ENCODE measurements around the gene SDF2L1.
"Not testable (repeated sequence)": the region's sequence is repeated elsewhere in the genome, so short reads cannot be mapped to it uniquely, and the experiment has no call there.

Gene SDF2L1, protein sequence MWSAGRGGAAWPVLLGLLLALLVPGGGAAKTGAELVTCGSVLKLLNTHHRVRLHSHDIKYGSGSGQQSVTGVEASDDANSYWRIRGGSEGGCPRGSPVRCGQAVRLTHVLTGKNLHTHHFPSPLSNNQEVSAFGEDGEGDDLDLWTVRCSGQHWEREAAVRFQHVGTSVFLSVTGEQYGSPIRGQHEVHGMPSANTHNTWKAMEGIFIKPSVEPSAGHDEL

DNA sequence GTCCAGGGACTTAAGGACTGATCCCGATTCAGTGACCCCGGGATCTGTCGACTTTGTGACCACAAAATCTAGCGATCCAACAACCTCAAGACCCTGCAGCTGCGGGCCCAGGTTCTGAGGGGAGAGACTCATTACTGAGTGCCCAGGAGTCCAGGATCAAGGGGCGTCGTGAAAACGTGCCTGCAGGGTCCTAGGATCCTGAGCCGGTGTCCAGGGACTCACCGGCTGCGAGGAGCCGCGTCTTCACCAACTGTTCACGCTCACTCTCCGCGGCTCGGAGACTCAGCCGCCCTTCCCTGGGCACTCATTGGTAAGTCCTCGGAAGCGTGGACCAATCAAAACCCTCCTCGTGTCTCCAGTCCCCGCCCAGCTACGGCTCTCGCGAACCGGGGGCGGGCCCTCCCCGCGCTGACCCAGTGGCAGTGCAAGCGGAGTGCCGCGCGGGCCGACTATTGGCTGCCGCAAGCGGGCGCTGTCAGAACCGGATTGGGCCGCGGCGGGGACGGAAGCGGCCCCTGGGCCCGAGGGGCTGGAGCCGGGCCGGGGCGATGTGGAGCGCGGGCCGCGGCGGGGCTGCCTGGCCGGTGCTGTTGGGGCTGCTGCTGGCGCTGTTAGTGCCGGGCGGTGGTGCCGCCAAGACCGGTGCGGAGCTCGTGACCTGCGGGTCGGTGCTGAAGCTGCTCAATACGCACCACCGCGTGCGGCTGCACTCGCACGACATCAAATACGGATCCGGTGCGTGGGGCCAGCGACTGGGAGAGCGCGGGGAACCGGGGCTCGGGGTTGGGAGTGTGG lies at the start of gene SDF2L1:
Gene SDF2L1, plus strand, starts transcription at position 514 of the 795 bp plus-strand sequence. Its CDS starts 35 bp downstream, at position 549.
- peak; percentile 99 for DNase-seq (ENCODE audit: low spot score)

DNA sequence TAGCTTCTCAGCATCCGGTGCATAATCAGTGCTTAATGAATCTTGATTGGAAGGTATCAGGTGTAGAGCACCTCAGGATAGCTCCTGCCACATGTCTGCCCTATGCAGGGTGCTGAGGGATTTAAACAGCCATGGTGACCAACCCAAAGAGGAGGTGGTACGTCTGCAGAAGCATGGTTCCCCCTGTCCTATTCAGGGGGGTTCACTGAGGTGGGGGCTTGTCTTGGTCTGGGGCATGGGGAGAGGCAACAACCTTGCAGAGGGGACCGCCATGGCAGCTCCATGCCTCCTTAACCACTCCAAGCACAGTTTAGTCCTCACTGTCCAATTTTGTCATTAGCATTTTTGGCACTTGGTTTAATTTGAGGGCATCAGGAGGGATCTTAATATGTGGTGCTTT lies 49.7 kb upstream of the SDF2L1 start:
- DNase-seq (ENCODE audit: low spot score): no peak

DNA sequence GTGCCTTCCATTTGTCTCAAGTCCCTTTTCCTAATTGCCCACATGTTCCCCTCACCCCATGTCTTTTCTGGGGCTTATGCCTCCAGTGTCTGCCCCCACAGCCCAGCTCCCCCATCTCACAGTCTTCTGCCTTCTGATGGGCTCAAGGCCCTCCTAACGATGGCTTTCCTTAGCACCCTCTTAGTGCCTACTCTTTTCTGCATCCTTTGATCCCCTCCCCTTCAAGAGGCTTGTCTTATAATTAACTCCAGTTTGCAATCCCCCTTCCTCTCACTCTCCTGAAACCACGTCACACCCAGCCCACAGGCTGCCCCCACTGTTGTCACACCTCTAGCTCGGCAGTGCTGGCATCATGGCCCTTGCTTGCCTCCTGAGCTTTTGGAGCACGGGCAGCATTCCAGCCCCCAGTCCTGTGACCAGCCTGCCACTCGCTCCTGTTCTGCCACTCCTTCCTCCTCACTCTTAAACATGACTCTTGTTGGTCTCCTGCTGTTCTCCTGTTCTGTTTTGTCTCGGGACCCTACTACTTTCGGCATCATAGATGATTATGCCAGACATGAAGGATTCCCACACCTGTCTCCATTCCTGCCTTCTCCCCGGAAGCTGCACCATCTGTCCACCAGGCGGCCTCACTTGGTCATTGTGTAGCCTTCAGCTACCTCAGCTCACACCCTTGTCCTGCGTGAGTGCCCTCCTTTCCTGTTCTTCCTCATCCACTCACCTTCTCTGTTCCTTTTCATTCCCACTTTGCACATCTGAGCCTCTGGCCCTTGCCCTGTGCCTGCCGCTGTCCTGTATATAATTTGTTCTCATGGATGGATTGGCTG lies 48.5 kb upstream of the SDF2L1 start:
- no peak for DNase-seq (ENCODE audit: low spot score)

DNA sequence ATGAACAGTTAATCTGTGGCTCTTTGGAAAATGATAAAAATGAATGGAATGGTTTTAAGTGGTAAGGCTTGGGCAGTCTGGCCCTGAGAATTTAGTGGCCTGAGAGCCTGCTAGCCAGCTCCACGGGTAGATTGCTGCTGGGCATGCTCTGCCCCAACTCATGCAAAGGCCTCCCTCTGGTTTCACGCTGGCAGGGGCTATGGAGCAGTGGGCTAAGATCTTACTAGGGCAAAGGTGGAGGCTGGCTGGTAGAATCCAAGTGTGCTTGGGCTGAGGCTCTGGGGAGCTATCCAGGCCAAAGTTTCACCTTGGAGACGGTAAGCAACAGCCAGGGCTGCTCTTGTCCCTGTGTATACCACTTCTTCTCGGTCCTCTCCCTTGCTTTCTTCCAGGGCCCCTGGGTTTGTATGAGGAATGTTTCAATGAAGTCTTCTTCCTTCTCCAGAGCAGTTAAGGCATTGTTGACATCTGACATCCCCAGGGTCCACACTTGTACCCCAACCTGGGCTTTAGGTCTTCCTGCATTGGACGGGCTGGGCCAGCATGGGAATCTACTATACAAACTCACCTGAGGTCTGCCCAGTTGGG lies 47.1 kb upstream of the SDF2L1 start:
- DNase-seq (ENCODE audit: low spot score): no peak

DNA sequence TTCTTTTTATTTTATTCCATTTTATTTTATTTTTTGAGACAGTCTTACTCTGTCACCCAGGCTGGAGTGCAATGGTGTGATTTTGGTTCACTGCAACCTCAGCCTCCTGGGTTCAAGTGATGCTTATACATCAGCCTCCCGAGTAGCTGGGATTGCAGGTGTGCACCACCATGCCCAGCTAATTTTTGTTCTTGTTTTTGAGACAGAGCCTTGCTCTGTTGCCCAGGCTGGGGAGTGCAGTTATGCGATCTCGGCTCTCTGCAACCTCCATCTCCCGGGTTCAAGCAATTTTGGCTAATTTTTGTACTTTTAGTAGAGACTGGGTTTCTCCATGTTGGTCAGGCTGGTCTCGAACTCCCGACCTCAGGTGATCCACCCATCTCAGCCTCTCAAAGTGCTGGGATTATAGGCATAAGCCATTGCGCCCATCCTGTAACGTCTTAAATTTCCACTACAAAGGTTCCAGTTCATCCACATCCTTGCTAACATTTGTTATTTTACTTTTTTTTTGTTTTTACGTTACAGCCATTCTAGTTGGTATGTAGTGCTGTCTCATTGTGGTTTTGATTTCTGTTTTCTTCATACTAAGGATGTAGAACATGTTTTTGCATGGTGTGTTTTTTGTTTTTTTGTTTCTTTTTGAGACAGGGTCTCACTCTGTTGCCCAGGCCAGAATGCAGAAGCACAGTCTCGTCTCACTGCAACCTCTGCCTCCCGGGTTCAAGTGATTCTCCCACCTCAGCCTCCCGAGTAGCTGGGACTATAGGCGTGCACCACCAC lies 45.6 kb upstream of the SDF2L1 start:
- not testable (repeated sequence) for DNase-seq (ENCODE audit: low spot score)

DNA sequence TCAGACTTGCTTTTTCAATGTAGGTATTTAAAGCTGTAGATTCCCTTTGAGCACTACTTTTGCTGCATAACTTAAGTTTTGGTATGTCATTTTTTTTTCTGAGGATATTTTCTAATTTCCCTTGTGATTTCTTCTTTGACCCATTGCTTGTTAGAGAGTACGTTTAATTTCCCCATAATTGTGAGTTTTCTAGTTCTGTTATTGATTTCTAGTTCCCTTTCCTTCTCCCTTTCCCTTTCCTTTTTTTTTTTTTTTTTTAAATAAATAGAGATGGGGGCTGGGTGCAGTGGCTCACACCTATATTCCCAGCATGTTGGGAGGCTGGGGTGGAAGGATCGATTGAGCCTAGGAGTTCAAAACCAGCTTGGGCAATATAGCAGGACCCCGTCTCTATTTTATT lies 43.8 kb upstream of the SDF2L1 start:
- DNase-seq (ENCODE audit: low spot score): no peak

DNA sequence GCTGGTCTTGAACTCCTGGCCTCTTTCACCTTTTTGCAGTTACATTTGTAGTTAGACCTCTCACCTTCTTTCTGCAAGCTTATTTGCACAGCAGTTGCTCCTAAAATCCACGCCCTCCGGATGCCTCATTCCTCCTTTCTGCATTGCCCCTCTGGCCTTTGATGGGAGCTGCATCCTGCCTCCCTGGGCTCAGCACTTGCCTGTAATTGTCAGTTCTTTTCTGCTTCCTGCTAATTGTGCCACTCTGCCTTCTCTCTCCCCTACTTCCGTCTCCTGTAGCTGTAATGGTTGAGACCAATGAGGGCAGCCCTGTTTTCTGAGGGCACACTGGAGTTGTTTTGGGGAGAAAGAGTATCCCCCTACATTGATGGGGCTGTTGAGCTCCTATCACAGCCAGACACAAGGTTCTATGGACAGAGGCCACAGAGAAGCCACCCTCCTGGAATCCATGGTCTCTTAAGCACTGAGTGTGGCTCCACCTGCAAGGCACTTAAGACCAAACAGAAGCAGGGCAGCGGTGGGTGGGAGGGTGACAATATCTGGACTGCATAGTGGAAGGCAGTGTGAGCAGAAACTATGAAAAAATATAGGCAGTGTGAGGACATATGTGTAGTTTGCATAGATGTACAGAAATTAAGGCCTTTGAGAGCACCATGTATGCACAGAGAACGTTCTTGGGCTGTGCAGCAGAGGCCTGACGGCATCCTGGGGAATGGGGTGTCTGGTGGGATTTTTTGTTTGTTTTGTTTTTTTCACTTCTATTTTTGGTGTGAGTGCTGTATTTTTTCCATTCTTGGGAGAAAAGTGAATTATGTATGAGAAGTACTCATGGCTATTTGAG lies 42.8 kb upstream of the SDF2L1 start:
- DNase-seq (ENCODE audit: low spot score): no peak

DNA sequence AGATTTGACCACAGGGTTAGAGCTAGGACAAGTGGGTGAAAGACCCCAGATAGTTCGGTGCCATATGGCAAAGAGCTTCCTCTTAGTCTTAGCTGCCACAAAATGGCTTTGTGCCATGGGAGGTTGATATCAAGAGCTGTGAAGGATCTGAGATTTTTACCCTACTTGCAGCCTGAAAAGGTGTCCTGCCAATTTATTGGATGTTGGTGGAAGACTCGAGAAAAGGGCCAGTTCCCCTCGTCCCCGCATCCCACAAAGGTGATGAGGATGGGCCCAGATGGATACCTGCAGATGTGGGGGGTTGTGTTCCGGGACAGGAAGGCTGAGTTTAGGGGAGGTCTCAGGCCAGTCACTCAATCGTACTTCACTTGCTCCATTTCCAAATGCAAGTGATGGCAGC lies 39.5 kb upstream of the SDF2L1 start:
- no peak for DNase-seq (ENCODE audit: low spot score)

DNA sequence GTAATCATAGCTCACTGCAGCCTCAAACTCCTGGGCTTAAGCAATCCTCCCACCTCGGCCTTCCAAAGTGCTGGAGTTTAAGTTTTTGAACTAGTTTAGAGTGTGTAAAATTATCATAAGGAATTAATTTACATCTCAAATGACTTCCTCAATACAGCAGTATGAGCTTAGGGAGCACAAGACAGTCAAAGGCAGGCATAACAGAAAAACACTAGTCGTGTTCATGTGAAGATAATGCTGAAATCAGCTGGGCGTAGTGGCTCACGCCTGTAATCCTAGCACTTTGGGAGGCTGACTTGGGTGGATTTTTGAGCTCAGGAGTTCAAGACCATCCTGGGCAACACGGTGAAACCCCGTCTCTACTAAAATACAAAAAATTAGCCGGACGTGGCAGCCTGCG lies 38.1 kb upstream of the SDF2L1 start:
- no peak for DNase-seq (ENCODE audit: low spot score)

DNA sequence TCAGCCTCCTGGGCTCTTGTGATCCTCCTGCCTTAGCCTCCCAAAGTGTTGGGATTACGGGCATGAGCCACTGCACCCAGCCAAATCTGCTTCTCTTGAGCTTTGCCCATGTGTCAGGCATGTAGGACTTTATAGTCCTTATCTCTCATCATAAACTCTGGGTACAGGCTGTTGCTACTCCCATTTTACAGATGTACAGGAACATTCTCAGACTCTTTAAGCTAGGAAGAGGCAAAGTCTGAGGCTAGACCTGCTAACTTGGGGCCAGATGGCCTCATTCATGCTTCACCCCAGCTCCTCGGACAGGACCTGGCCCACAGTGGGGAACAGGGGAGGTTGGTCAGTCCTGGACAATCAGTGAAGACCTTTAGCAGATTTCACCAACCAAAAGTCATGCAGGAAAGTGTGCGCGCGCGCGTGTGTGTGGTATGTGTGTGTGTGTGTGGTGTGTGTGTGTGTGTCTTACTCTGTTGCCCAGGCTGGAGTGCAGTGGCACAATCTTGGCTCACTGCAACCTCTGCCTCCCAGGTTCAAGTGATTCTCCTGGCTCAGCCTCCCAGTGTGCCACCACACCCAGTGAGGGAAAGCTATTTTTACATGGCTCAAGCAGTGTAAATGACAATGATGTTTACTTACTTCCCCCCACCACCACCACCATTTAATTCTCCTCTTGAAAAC lies 36.1 kb upstream of the SDF2L1 start:
- DNase-seq (ENCODE audit: low spot score): no peak

DNA sequence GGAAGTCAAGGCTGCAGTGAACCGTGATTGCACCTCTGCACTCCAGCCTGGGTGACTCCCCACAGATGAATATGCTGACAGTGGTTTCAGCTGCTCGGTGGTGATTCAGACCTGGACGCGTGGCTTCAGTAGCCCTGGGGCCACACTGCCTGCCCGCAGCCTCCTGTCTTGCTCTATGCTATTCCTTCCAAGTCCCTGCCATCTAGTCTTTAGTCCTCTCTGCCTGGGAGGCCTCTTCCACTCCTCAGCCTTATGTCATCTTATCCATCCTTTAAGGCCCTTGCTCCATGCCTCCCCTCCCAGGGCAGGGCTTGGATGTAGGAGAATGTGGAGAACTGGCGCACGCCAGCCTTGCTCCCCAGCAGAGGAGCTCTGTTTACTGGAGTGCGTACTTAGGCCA lies 35.3 kb upstream of the SDF2L1 start:
- DNase-seq (ENCODE audit: low spot score): no peak

DNA sequence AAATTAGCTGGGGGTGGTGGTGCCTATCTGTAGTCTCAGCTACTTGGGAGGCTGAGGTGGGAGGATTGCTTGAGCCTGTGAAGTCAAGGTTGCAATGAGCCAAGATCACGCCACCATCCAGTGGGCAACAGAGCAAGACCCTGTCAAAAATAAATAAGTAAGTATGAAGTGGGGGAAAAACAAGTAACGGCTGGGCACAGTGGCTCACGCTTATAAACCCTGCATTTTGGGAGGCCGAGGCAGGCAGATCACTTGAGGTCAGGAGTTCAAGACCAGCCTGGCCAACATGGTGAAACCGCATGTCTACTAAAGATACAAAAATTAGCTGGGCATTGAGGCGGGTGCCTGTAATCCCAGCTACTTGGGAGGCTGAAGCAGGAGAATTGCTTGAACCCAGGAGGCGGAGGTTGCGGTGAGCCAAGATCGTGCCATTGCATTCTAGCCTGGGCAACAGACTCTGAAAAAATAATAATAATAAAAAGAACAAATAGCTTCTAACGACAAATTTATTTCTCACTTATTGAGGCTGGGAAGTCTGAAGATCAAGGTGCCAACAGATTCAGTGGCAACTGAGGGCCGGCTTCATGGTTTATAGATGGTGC lies 32.4 kb upstream of the SDF2L1 start:
- DNase-seq (ENCODE audit: low spot score): not testable (repeated sequence)

DNA sequence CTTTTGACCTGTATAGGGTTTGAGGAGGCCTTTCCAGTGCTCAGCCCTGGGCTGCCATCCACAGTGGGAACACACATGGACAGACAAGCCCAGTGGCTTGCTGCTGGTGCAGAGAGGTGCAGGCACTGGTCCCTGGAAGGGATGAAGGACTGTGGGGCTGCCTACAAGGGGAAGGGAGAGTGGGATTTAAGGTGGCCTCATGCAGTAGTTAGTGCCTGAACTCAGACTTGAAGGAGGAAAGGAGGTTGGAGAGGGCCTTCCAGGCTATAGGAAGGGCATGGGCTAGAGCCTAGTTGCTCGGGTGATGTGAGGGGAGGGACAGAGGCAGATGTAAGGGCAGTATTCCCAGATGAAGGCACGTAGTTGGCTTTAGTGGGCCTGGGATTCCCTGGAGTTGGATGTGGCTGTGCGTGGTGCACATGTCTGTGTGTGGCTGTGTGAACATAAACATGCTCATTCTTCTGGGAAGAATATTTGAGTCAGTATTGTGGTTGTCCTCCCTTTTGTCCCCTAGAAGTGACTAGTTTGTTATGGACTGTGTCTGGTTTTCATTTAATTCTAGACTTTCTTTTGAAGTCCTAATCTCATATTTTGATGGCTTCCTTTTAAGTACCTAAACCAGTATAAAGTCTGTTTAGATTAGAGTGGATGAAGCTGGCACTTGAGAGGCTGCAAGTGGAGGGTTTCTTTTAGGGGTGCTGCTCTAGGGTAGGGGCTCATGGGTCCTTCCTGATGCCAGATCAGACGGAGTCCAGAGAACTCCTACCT lies 30.7 kb upstream of the SDF2L1 start:
- no peak for DNase-seq (ENCODE audit: low spot score)

DNA sequence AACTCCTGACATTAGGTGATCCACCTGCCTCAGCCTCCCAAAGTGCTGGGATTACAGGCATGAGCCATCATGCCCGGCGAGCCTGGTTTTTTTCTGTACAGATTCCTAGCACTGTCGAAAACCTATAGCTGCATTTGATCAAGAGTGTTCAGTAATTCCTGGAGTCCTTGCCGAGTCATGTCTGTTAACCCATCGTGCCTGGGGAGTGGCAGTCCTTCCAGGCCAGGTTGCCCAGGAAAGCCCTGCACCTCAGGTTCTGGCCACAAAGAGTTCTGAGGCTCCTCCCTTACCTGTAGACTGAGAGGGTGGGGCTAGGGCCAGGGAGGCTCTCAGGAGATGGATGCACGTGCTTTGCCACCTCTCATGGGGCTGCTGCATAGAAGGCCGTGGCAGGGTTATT lies 29.2 kb upstream of the SDF2L1 start:
- no peak for DNase-seq (ENCODE audit: low spot score)

DNA sequence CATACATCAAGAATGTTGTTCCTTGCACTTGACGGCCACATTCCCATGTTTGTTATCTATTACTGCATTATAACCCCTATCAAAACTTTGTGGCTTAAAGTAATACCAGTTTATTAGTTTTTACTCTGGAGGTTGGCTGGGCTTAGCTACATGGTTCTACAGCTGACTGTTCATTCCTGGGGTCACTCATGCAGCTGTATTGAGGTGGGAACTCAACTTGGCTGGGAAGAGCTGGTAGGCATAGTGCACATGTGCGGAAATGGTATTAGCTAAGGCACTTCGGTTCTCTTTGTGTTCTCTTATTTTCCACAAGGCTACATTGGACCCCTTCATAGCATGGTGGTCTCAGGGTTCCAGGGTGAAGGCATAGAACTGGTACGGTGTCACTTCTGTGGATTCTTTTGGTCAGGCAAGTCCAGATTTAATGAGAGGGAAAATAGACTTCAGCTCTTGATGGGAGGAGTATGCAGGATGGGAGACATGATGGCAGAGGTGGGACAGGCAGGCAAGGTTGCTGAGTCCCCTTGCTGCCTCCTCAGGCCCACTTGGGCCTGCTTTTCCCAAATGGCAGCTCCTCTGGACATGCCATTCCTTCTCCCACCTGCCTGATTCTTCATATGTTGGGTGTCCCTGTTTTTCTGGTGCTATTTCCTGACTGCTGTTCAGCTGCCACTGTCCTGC lies 28.4 kb upstream of the SDF2L1 start:
- DNase-seq (ENCODE audit: low spot score): no peak

DNA sequence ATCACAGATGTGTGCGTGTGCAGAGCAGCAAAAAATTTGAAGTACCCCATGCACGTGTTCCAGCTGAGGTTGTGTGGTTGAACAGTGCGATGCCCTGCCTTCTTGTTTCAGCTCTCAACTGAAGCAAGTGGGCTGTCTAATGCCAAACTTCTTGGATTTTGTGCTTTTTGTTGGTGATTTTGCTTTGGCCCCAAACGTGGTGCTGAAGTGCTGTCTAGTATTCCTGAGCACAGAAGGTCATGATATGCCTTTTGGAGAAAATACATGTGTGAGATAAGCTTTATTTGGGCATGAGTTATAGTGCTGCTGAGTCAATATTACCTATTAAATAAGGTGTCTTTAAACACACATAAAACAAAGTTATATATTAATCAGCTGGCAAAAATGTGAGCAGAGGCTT lies 26.4 kb upstream of the SDF2L1 start:
- no peak for DNase-seq (ENCODE audit: low spot score)

DNA sequence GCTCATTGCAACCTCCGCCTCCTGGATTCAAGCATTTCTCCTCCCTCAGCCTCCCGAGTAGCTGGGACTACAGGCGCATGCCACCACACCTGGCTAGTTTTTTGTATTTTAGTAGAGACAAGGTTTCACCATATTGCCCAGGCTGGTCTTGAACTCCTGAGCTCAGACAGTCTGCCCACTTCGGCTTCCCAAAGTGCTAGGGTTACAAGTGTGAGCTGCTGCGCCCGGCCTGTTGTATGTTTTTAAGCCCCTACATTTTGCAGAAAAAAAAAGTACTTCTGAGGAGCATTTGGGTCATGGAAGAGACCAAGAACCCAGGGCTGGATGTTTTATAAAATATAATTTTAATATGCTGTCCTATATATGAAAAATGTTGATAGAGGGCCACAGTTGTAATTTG lies 24.8 kb upstream of the SDF2L1 start:
- DNase-seq (ENCODE audit: low spot score): not testable (repeated sequence)

DNA sequence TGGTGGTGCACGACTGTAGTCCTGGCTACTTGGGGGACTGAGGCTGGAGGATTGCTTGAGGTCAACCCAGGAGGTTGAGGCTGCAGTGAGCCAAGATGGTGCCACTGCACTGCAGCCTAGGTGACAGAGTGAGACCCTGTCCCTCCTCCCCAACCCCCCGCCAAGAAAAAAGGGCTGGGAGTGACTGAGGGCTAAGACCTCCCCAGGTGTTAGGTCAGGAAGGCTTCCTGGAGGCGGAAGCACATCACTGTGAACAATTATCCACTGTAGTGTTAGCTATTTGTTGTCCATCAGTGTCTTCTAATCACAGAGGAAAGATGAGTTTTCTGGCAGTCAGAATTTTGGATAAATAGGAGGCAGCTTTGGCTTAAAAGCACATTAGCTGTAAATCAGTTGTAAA lies 21.1 kb upstream of the SDF2L1 start:
- no peak for DNase-seq (ENCODE audit: low spot score)

All from CD4-positive, alpha-beta T cell treated with Interleukin-6 at 100 ng/mL for 8 hours (primary cell).